ENCODE data around the gene BCL2.

BCL2 gene

DNA sequence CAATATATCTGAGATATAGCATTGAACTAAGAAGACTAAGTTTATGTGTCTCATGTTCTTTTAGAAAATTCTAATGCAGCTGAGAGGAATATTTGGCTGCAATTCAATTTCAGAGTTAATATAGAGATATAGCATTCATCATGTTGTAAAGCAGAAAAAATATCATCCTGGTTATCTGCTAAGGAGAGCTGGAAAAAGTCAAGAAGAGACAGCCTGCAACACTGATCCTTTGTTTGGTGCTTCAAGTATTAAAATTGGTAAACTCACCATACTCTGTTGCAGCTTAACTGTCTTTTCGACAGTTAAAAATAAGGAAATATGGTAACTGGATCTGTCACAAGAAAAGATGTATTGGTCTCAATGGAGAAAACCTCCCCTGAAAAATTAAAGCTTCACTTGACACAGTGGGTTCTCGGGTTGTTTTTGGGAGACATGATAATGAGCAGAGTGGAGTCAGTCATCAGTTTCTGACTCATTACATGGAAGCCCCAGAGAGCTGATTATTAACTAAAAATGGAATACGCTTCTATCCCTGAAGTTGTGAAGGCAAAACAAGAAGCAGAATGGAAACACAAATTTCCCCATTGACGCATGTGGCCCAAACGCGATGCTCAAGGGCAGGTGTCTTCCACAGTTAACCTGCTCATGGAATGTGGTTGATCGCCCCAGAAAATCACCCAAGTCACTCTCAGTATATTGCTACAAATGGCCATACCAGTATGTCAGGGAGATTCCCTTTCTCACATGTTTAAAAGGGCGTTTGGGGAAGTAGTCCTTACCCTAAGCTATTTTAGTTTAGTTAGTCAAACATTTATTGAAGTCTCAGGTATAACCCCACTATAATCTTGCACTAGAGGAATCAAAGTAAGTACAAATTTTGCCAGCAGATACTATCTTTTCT is 8.2 kb downstream of the BCL2 start:
- Histone ChIP-seq H3K4me3 (replicated peaks; ENCODE audit: low read depth, low read length) (peak overlapping the region; percentile 98), H3K36me3 (ENCODE audit: control insufficient read depth, insufficient read depth, low read length) (peaks cover 4% of the 10 kb centered on the region)
- DNase-seq (ENCODE audit: extremely low read depth, insufficient read length): peak; percentile 56

DNA sequence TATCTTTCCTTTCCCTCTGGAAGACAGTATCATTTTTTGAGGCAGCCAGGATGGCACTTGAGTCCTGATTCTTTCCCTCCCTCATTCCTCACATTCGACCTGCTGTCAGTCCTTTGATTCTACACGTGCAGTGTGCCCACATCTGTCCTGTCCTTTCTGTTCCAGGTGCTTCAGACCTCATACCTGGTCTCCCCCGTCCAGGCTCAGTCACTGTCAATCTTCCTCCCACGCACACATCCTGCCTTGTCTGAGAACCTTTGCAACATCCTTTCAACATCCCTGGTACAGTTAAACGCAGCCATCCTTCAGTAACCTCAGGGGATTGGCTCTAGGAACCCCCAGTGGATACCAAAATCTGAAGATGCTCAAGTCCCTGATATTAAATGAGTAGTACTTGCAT is 10.1 kb downstream of the BCL2 start:
- peaks cover 8% of the 10 kb centered on the region for H3K36me3 ChIP-seq (ENCODE audit: control insufficient read depth, insufficient read depth, low read length)
- H3K27me3 ChIP-seq (replicated peaks; ENCODE audit: control insufficient read depth, insufficient read depth, low read length): no peaks in the 10 kb centered on the region
- TF ChIP-seq, protein P1, sequence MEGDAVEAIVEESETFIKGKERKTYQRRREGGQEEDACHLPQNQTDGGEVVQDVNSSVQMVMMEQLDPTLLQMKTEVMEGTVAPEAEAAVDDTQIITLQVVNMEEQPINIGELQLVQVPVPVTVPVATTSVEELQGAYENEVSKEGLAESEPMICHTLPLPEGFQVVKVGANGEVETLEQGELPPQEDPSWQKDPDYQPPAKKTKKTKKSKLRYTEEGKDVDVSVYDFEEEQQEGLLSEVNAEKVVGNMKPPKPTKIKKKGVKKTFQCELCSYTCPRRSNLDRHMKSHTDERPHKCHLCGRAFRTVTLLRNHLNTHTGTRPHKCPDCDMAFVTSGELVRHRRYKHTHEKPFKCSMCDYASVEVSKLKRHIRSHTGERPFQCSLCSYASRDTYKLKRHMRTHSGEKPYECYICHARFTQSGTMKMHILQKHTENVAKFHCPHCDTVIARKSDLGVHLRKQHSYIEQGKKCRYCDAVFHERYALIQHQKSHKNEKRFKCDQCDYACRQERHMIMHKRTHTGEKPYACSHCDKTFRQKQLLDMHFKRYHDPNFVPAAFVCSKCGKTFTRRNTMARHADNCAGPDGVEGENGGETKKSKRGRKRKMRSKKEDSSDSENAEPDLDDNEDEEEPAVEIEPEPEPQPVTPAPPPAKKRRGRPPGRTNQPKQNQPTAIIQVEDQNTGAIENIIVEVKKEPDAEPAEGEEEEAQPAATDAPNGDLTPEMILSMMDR (IDR thresholded peaks at IDR 0.05; ENCODE audit: insufficient read depth, low read length, poor library complexity, severe bottlenecking): no peak
- H3K4me3 ChIP-seq (replicated peaks; ENCODE audit: low read depth, low read length): no peak overlapping the region
- no peak for DNase-seq (ENCODE audit: extremely low read depth, insufficient read length)

More for the DNA sequence above, 8.2 kb downstream of the BCL2 start:
- TF ChIP-seq, protein P1 (IDR thresholded peaks at IDR 0.05; ENCODE audit: insufficient read depth, low read length, poor library complexity, severe bottlenecking): no peak
- H3K27me3 ChIP-seq (replicated peaks; ENCODE audit: control insufficient read depth, insufficient read depth, low read length): no peaks in the 10 kb centered on the region

DNA sequence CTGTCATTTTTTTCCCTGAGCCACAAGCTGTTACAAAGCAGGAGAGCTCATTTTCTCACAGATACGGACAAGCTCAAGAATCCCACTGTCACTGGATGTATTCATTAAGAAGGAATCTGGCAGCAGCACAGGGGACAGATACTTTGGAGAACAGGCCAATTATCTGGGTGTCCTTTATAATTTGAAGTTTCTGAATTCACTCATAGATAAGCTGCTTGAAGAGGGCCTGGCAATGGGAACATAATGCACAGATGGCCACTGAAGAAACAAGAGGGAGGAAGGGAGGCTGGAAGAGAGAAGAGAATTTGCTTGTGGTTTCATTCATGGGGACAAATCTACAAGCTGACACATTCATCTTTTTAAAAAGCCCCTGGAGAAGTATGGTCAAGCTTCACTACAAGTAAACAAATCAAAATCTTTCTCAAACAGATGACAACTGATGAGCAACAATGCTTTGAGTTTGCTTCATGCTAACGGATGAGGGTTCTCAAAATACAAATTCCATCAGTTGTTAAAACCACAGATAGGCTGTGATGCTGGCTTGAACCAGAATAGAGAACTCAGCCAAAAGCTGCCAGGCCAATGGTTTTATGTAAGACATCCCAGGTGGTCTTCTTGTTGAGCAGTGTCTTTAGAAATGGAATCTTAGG is 11.9 kb downstream of the BCL2 start:
- TF ChIP-seq, protein P1 (IDR thresholded peaks at IDR 0.05; ENCODE audit: insufficient read depth, low read length, poor library complexity, severe bottlenecking): no peak
- H3K36me3 ChIP-seq (ENCODE audit: control insufficient read depth, insufficient read depth, low read length): peaks cover 8% of the 10 kb centered on the region
- no peaks in the 10 kb centered on the region for H3K27me3 ChIP-seq (replicated peaks; ENCODE audit: control insufficient read depth, insufficient read depth, low read length)
- H3K4me3 ChIP-seq (replicated peaks; ENCODE audit: low read depth, low read length): no peak overlapping the region
- DNase-seq (ENCODE audit: extremely low read depth, insufficient read length): no peak

DNA sequence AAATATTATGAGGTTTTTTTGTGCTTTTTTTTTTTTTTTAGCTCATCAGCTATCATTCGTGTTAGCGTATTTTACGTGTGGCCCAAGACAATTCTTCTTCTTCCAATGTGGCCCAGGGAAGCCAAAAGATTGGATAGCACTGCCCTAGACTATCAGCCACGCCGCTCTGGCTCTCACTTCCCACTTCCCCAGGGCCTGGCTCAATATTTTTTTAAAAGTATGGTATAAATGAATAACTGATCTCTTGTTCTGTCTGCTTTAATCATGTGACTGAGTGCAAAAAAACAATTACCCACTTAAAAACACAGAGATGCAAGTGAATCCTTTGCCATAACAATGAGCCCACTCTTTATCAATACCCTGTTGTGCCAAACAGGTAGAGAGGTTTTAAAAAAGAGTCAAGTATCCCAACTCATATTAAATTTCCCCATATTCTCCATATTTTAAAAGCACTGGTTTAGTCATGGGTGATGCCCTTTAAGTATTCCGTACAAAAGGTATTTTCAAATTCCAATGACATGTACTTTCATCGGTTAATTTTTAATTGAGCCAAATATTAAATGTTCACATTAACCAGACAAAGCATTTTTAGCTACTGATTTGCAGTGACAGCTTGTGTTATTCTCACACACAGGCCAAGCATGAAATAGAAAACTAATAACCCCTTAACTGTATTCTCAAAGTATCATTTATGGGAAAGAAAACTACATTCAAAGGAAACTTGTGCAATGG is 12.6 kb downstream of the BCL2 start:
- Histone ChIP-seq H3K4me3 (replicated peaks; ENCODE audit: low read depth, low read length) (no peak overlapping the region), H3K27me3 (replicated peaks; ENCODE audit: control insufficient read depth, insufficient read depth, low read length) (no peaks in the 10 kb centered on the region), H3K36me3 (ENCODE audit: control insufficient read depth, insufficient read depth, low read length) (peaks cover 8% of the 10 kb centered on the region)
- no peak for DNase-seq (ENCODE audit: extremely low read depth, insufficient read length)
- TF ChIP-seq, protein P1 (IDR thresholded peaks at IDR 0.05; ENCODE audit: insufficient read depth, low read length, poor library complexity, severe bottlenecking): no peak

DNA sequence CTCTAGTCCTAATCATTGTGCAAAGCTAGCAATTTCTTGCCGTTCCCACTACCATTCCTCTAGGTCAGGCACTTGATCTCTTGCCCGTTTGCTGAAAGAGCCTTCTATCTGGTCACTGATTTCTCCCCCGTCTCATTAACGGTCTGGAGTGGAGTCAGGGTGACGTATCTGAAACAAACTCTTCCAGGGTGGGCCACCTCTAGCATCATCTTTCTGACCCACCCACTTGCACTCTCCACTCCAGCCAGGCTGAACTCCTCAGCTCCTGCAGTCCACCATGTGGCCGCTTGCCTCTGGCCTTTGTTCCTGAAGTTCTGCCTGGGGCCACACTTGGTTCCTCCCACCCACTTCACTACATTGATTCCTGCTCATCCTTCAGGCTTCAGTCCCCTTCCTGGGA is 13.3 kb downstream of the BCL2 start:
- H3K36me3 ChIP-seq (ENCODE audit: control insufficient read depth, insufficient read depth, low read length): peaks cover 10% of the 10 kb centered on the region
- H3K4me3 ChIP-seq (replicated peaks; ENCODE audit: low read depth, low read length): no peak overlapping the region
- H3K27me3 ChIP-seq (replicated peaks; ENCODE audit: control insufficient read depth, insufficient read depth, low read length): no peaks in the 10 kb centered on the region
- TF ChIP-seq, protein P1 (IDR thresholded peaks at IDR 0.05; ENCODE audit: insufficient read depth, low read length, poor library complexity, severe bottlenecking): no peak
- no peak for DNase-seq (ENCODE audit: extremely low read depth, insufficient read length)

All from GM06990 (cell line).